GM10266 (cell line): Measurements from ENCODE around the gene MAPK13.

Experiments used
- DNase-seq: peaks from one replicate; pipeline ENCODE4 v3.0.0; 2012; ENCODE audit errors: extremely low spot score
- TF ChIP-seq, protein P1 (sequence below): IDR thresholded peaks from 2 replicates; pipeline ENCODE4 v1.5.1; 2012; ENCODE audit warnings: mild to moderate bottlenecking, low read depth; ENCODE audit not compliant: control insufficient read depth, insufficient read depth; ENCODE audit errors: missing control alignments

The MAPK13 gene

DNA sequence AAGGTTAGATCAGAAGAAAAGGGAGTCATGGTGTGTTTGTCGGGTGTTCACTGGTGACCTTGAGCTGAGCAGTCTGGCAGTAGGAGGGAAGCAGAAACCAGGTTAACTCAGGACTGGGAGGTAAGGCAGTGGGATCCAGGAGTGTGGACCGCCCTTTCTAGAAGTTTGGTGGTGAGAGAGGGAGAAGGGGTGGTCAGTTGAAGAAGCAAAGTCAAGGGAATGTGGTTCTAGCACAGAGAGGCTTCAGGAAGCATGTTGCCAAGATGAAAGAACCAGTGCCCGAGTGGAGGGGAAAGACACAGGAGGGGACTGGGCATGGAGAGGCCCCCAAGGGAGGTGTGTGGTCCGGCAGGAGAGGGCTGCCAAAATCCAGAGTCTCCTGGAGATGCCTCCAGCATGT, 3.6 kb downstream of the MAPK13 start:
- TF ChIP-seq, protein P1, sequence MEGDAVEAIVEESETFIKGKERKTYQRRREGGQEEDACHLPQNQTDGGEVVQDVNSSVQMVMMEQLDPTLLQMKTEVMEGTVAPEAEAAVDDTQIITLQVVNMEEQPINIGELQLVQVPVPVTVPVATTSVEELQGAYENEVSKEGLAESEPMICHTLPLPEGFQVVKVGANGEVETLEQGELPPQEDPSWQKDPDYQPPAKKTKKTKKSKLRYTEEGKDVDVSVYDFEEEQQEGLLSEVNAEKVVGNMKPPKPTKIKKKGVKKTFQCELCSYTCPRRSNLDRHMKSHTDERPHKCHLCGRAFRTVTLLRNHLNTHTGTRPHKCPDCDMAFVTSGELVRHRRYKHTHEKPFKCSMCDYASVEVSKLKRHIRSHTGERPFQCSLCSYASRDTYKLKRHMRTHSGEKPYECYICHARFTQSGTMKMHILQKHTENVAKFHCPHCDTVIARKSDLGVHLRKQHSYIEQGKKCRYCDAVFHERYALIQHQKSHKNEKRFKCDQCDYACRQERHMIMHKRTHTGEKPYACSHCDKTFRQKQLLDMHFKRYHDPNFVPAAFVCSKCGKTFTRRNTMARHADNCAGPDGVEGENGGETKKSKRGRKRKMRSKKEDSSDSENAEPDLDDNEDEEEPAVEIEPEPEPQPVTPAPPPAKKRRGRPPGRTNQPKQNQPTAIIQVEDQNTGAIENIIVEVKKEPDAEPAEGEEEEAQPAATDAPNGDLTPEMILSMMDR, result no peak

DNA sequence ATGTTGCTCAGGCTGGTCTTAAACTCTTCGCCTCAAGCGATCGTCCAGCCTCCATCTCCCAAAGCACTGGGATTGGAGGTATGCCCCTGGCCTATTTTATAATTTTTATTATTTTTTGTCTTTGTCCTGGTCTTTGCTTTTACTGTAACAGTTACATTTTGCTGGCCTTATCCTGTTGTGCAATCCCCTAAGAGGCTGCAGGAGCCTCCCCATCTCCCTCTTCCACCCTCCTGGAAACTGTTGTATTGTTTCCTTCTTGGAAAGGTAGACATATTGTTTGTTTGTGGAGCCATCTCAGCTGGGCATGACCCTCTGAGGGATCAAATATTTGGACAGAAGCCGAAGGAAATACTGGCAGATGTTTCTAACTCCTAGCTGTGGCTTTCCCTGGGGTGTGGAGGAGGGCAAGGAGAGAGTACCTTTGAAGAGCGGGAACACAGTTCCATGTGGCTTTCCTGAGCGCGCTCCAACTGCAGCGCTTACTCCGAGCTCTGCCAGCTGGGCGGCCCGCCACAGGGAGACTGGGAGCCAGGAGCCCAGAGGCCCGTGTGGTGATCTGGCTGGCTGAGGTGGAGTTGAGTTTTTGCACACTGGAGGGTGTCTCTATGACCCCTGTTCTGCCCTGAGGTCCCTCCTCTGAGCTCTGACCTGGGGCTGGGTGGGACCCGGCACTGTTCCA, 4.9 kb downstream of the MAPK13 start:
- no peak for DNase-seq
- TF ChIP-seq, protein P1, result no peak

More for the DNA sequence above, 3.6 kb downstream of the MAPK13 start:
- DNase-seq, result no peak

DNA sequence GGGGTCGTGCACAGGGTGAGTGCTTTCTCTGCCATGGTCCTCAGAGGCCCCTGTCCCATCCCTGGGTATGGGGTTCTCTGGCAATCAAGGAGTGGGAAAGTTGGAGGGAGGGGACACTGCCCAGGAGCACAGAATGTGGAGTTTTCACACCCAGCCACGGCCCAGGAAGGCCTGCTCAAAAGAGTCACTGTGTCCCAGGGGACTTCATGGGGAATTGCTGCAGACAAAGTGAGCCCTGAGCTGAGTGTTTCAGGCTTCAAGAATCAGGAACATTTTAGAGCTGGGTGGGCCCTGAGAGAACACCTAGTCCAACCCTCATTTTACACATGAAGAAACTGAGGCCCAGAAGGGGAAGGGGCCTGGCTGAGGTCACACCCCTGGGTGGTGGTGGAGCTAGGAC, 5.7 kb downstream of the MAPK13 start:
- TF ChIP-seq, protein P1, result no peak
- no peak for DNase-seq

DNA sequence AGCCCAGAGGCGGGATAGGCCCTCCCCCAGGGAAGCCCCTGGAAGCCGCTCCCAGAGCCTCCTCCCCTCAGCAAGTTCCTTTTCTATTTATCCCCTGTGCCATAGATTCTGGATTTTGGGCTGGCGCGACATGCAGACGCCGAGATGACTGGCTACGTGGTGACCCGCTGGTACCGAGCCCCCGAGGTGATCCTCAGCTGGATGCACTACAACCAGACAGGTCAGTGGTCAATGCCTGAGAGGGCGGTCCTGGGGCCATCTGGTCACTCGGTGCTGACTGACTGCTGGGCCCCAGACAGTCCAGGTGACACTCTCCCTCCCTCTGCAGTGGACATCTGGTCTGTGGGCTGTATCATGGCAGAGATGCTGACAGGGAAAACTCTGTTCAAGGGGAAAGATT, 6.2 kb downstream of the MAPK13 start:
- no peak for DNase-seq
- TF ChIP-seq, protein P1, result no peak

DNA sequence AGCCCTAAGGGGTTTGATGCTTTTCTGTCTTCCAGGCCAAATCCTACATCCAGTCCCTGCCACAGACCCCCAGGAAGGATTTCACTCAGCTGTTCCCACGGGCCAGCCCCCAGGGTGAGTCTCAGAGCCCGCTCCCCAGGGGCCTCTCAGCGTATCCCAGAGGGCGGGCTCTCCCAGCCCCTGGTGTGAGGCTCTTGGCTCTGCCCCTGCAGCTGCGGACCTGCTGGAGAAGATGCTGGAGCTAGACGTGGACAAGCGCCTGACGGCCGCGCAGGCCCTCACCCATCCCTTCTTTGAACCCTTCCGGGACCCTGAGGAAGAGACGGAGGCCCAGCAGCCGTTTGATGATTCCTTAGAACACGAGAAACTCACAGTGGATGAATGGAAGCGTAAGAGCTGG, 8.4 kb downstream of the MAPK13 start:
- TF ChIP-seq, protein P1, result no peak
- no peak for DNase-seq

DNA sequence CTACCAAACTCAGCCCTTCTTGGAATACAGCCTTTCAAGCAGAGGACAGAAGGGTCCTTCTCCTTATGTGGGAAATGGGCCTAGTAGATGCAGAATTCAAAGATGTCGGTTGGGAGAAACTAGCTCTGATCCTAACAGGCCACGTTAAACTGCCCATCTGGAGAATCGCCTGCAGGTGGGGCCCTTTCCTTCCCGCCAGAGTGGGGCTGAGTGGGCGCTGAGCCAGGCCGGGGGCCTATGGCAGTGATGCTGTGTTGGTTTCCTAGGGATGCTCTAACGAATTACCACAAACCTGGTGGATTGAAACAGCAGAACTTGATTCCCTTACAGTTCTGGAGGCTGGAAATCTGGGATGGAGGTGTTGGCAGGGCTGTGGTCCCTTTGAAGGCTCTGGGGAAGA, 9.1 kb downstream of the MAPK13 start:
- TF ChIP-seq, protein P1, result peak; percentile 31
- no peak for DNase-seq

DNA sequence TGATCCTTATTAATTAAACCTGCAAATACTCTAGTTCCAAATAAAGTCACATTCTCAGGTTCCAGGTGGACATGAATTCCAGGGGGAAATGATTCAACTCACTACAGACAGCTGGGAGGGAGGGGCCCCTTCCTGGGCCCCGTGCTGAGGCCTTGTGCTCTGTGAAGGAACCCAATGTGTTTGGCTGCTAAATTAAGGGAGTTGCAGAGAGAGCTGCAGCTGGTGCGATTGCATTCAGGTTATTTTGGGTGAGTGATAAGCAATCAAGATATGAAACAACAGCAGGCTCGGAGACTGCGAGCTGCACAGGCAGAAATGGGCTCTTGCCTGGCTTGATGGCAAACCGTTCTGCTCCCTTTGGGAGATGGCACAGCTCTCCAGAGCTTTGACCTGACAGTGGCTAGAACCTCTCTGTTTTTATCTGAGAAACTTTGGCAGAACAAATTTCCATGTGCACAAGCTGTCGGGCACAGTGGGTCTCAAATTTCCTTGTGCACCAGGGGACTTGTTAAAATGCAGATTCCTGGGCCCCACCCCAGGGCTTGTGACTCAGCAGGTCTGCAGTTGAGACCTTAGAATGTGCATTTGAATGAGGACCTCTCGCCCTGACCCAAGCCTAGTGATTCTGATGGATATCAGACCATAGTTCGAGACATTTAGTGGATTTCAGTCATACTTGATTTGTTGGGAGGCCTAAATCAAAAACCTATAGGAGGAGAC, 9.8 kb downstream of the MAPK13 start:
- DNase-seq, result no peak
- TF ChIP-seq, protein P1, result no peak
